EH (cell line): Measurements from ENCODE around the gene HELZ.
A peak's percentile ranks its signal among the peaks of the same experiment; 100 is the strongest.
"Not testable (repeated sequence)": the region's sequence is repeated elsewhere in the genome, so short reads cannot be mapped to it uniquely, and the experiment has no call there.

Experiments used
- DNase-seq: peaks from one replicate; pipeline ENCODE4 v3.0.0-alpha.2; 2015; ENCODE audit warnings: low read depth

HELZ gene

GRCh38 chr17:67145183-67145805, 99.7 kb downstream of the HELZ start:
- DNase-seq, result no peak

- no peak for DNase-seq
Measured at GRCh38 chr17:67143318-67143717, 101.7 kb downstream of the HELZ start.

GRCh38 chr17:67142030-67142429, 103.0 kb downstream of the HELZ start:
- not testable (repeated sequence) for DNase-seq

GRCh38 chr17:67139784-67140665, 105.0 kb downstream of the HELZ start:
- peak; percentile 59 for DNase-seq

GRCh38 chr17:67139289-67139688, 105.7 kb downstream of the HELZ start:
- no peak for DNase-seq

GRCh38 chr17:67138392-67138791, 106.6 kb downstream of the HELZ start:
- DNase-seq, result no peak

GRCh38 chr17:67137860-67138259, 107.1 kb downstream of the HELZ start:
- DNase-seq, result no peak

- DNase-seq, result no peak
Measured at GRCh38 chr17:67137026-67137370, 108.0 kb downstream of the HELZ start.

- DNase-seq, result peak; percentile 30
Measured at GRCh38 chr17:67136191-67137025, 108.6 kb downstream of the HELZ start.

GRCh38 chr17:67133161-67133560, 111.8 kb downstream of the HELZ start:
- no peak for DNase-seq

GRCh38 chr17:67132366-67132765, 112.6 kb downstream of the HELZ start:
- DNase-seq, result no peak

- DNase-seq, result no peak
Measured at GRCh38 chr17:67130768-67131167, 114.2 kb downstream of the HELZ start.

- DNase-seq, result no peak
Measured at GRCh38 chr17:67129283-67129682, 115.7 kb downstream of the HELZ start.

GRCh38 chr17:67128700-67129099, 116.3 kb downstream of the HELZ start:
- DNase-seq, result peak; percentile 11

GRCh38 chr17:67127925-67128324, 117.1 kb downstream of the HELZ start:
- DNase-seq, result no peak

GRCh38 chr17:67126983-67127382, 118.0 kb downstream of the HELZ start:
- DNase-seq, result no peak

GRCh38 chr17:67126543-67126942, 118.5 kb downstream of the HELZ start:
- DNase-seq, result not testable (repeated sequence)

- DNase-seq, result no peak
Measured at GRCh38 chr17:67125924-67126323, 119.1 kb downstream of the HELZ start.

GRCh38 chr17:67125417-67125816, 119.6 kb downstream of the HELZ start:
- peak; percentile 26 for DNase-seq

- DNase-seq, result no peak
Measured at GRCh38 chr17:67124450-67125148, 120.4 kb downstream of the HELZ start.

GRCh38 chr17:67123699-67124098, 121.3 kb downstream of the HELZ start:
- DNase-seq, result no peak

- DNase-seq, result no peak
Measured at GRCh38 chr17:67121316-67121891, 123.6 kb downstream of the HELZ start.
